Activated CD4-positive, alpha-beta T cell treated with anti-CD3 and anti-CD28 coated beads, Interleukin-2, amount 10 ng/mL, durations not matched to agents 7 days and 5 days (primary cell): ENCODE data around the gene BCAP29. TPM values are rescaled to one million over a fixed set of nuclear protein-coding genes. Genes with fewer than 3 reads are reported as not detected.

Experiments used
- CTCF ChIA-PET: fragments of 350-600 bp; sonication (Branson Sonifier 250); formaldehyde crosslinking; loops from one replicate; lab custom pipeline; 2021; ENCODE audit warnings: antibody characterized with exemption; lab: Charles Lee
- POLR2A ChIA-PET: fragments of 350-600 bp; sonication (Branson Sonifier 250); formaldehyde crosslinking; loops from one replicate; lab custom pipeline; 2021; ENCODE audit warnings: antibody characterized with exemption; lab: Charles Lee
- DNase-seq: peaks from one replicate; pipeline ENCODE4 v3.0.0-alpha.2; 2020
- H3K27ac Mint-ChIP-seq: one replicate; pipeline ENCODE4 v1.8.0; 2021; ENCODE audit warnings: mild to moderate bottlenecking, moderate library complexity, mixed read lengths
- H3K27me3 Mint-ChIP-seq: one replicate; pipeline ENCODE4 v1.8.0; 2021; ENCODE audit warnings: mixed read lengths
- H3K36me3 Mint-ChIP-seq: one replicate; pipeline ENCODE4 v1.8.0; 2021; ENCODE audit warnings: low read depth, mixed read lengths
- H3K4me1 Mint-ChIP-seq: one replicate; pipeline ENCODE4 v1.8.0; 2021; ENCODE audit warnings: mixed read lengths
- H3K4me3 Mint-ChIP-seq: one replicate; pipeline ENCODE4 v1.8.0; 2021; ENCODE audit warnings: mild to moderate bottlenecking, moderate library complexity, mixed read lengths
- H3K9me3 Mint-ChIP-seq: one replicate; pipeline ENCODE4 v1.8.0; 2021; ENCODE audit warnings: mixed read lengths
- total RNA-seq, 2 experiments: library from RNA; stranded (reverse); gene quantifications; one replicate each; pipeline ENCODE4 v1.2.3, GENCODE V29; 2021

BCAP29 gene
- total RNA-seq, 2 experiments from 2014 or later = 29.9 to 37.4 TPM

- DNase-seq = no peak
- Mint-ChIP-seq H3K9me3 (no peaks in the 10 kb centered on the region), H3K27ac (no peak overlapping the region), H3K4me3 (peak overlapping the region; percentile 78), H3K4me1 (peaks cover 36% of the 10 kb centered on the region), H3K27me3 (peaks cover 3% of the 10 kb centered on the region), H3K36me3 (no peaks in the 10 kb centered on the region)
- CTCF ChIA-PET = interaction anchor here (1.1 to 2.1 kb wide), 5 partner anchors 17 to 82 kb away, joined by 3 to 6 read pairs (median 5); partner anchors contain the start of gene CBLL1
- POLR2A ChIA-PET = interaction anchor here (0.6 kb wide), 1 partner anchor 101 kb away, joined by 3 read pairs; no protein-coding TSS in a partner anchor
Observed at GRCh38 chr7:107661865-107662379, 81.9 kb downstream of the BCAP29 start.

- peaks cover 3% of the 10 kb centered on the region for H3K27me3 Mint-ChIP-seq
- ChIA-PET CTCF (interaction anchor here (2.1 kb wide), 1 partner anchor 18 kb away, joined by 5 read pairs; no protein-coding TSS in a partner anchor), POLR2A (no interaction called here)
- no peak overlapping the region for H3K27ac Mint-ChIP-seq
- DNase-seq = no peak
- no peaks in the 10 kb centered on the region for H3K9me3 Mint-ChIP-seq
- no peak overlapping the region for H3K4me3 Mint-ChIP-seq
- H3K36me3 Mint-ChIP-seq = no peaks in the 10 kb centered on the region
- H3K4me1 Mint-ChIP-seq = peaks cover 36% of the 10 kb centered on the region
Observed at GRCh38 chr7:107663196-107663595, 83.2 kb downstream of the BCAP29 start.

- CTCF ChIA-PET = interaction anchor here (0.6 kb wide), 1 partner anchor 151 kb away, joined by 6 read pairs; no protein-coding TSS in a partner anchor
Observed at GRCh38 chr7:107666790-107667189, 86.7 kb downstream of the BCAP29 start.

GRCh38 chr7:107667341-107667740 lies 87.3 kb downstream of the BCAP29 start:
- peaks cover under 1% of the 10 kb centered on the region for H3K27me3 Mint-ChIP-seq

More at GRCh38 chr7:107666790-107667189, 86.7 kb downstream of the BCAP29 start:
- no peak for DNase-seq
- no peaks in the 10 kb centered on the region for H3K36me3 Mint-ChIP-seq
- no peak overlapping the region for H3K4me3 Mint-ChIP-seq
- peaks cover 3% of the 10 kb centered on the region for H3K27me3 Mint-ChIP-seq
- POLR2A ChIA-PET = no interaction called here
- peaks cover 12% of the 10 kb centered on the region for H3K4me1 Mint-ChIP-seq
- H3K9me3 Mint-ChIP-seq = no peaks in the 10 kb centered on the region
- H3K27ac Mint-ChIP-seq = no peak overlapping the region

GRCh38 chr7:107668296-107668695 lies 88.2 kb downstream of the BCAP29 start:
- no peaks in the 10 kb centered on the region for H3K9me3 Mint-ChIP-seq
- ChIA-PET POLR2A (no interaction called here), CTCF (no interaction called here)
- H3K27ac Mint-ChIP-seq = no peak overlapping the region
- peaks cover 5% of the 10 kb centered on the region for H3K4me1 Mint-ChIP-seq
- no peak overlapping the region for H3K4me3 Mint-ChIP-seq
- no peak for DNase-seq
- no peaks in the 10 kb centered on the region for H3K36me3 Mint-ChIP-seq
- H3K27me3 Mint-ChIP-seq = no peaks in the 10 kb centered on the region

More at GRCh38 chr7:107667341-107667740, 87.3 kb downstream of the BCAP29 start:
- Mint-ChIP-seq H3K4me3 (no peak overlapping the region), H3K27ac (no peak overlapping the region), H3K9me3 (no peaks in the 10 kb centered on the region), H3K4me1 (peaks cover 7% of the 10 kb centered on the region), H3K36me3 (no peaks in the 10 kb centered on the region)
- ChIA-PET CTCF (interaction anchor here (0.6 kb wide), 1 partner anchor 150 kb away, joined by 6 read pairs; no protein-coding TSS in a partner anchor), POLR2A (no interaction called here)
- DNase-seq = no peak

Other genes with a start within 250 kb of the BCAP29 start
- not detected for gene GPR22, start 110.2 kb upstream of the BCAP29 start, total RNA-seq
- gene COG5, start 16.3 kb upstream of the BCAP29 start, total RNA-seq = 10 to 100 TPM; 29.2 to 30.7 TPM
- gene DUS4L, start 16.3 kb upstream of the BCAP29 start, total RNA-seq = 1 to 10 TPM; 7.9 to 9.9 TPM
- gene SLC26A4, start 80.6 kb downstream of the BCAP29 start, total RNA-seq = 1 to 10 TPM; 1.3 to 2.0 TPM
- gene CBLL1, start 163.9 kb downstream of the BCAP29 start, total RNA-seq = 10 to 100 TPM; 45.7 to 59.7 TPM
- not detected for gene SLC26A3, start 223.0 kb downstream of the BCAP29 start, total RNA-seq